GM19328 (cell line): ENCODE results near the gene DNAH3.

ENCODE experiments used
- ATAC-seq: cut with Tn5 transposase; IDR thresholded peaks from one replicate; pipeline ENCODE4 v1.9.1; 2021; ENCODE audit warnings: mild to moderate bottlenecking, moderate library complexity; ENCODE audit not compliant: unreplicated experiment

The DNAH3 gene

GRCh38 chr16:20889625-20890275 lies 260.9 kb downstream of the DNAH3 start:
- no peak for ATAC-seq

GRCh38 chr16:20887207-20887606 lies 263.4 kb downstream of the DNAH3 start:
- no peak for ATAC-seq

- ATAC-seq = no peak
These were observed 264.3 kb downstream of the DNAH3 start for GRCh38 chr16:20886320-20886719.

GRCh38 chr16:20884240-20884556 lies 266.4 kb downstream of the DNAH3 start:
- no peak for ATAC-seq

GRCh38 chr16:20883554-20884239 lies 266.9 kb downstream of the DNAH3 start:
- no peak for ATAC-seq
